Measurements from ENCODE around the gene BIK.
"Not testable (repeated sequence)": the region's sequence is repeated elsewhere in the genome, so short reads cannot be mapped to it uniquely, and the experiment has no call there.

Gene BIK

DNA sequence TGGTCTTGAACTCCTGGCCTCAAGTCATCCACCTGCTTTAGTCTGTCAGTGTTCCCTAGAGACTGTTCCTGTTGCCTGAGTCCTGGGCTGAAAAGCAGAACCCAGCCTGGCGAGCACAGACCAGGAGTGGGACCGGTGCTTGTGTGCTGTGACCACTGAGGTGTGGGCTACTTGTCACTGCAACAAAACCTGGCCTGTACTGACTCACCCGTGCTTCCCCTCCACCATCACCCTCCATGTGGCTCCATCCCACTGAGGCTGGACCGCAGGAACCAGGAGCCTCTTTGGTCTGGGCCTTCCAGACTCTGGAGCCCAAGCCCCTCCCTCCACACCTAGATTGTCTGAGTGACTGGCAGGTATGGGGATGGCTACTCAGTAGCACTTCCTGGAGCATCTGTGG lies 24.0 kb downstream of the BIK start:
- no peak for DNase-seq (ENCODE audit: low read depth, low spot score)

DNA sequence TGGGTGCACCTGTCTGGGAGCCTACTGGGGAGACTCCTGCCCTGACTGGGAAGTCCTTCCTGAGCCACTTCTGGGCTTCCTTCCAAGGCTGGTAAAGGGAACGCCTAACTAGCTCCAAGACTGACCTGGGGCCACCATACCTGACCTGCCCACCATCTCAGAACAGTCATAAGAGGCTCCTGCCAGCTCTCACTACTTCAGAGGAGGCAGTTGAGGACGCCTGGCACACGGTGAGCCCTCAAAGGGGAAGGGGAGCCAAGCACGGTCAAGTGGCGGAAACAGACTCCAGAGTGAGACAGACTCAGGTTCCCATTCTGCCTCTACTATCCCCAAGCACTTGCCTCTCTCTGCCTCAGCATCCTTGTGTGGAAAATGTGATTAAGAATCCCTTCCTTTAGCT lies 25.0 kb downstream of the BIK start:
- no peak for DNase-seq (ENCODE audit: low read depth, low spot score)

DNA sequence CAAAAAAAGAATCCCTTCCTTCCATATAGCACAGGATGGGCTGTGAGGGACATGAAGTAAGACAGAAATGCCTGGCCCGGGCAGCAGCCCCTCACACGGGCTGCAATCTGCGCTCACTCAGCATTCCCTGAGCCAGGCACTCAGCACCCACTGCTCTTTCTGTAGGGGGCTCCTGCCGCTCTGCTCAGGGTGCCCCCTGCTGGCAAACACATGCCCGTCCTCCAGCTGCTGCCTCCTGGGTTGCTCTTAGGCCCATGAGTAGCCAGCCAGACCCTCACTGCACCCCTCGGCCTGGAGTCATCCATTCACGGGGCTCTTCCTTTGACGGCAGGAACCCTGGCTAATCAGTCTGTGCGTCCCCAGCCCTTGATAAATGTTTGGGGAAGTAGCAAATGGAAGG lies 25.7 kb downstream of the BIK start:
- DNase-seq (ENCODE audit: low read depth, low spot score): no peak

DNA sequence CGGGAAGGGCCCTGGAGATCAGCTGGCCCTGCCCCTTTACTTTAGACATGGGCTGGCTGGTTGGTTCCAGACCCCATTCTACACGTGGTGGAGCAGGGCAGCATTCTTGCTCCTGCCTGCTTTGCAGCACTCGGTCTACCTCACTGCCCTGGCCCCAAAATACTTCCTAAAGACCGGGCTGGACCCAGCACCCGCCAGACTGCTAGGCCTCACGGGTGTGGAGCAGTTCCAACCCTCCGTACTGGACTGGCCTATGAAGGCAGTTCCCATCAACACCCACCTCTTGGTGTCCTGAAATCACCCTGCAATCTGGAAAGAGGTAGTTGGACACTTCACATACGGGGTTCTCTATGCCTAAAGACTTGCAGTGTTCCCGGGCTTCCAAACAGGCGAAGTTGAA lies 26.3 kb downstream of the BIK start:
- DNase-seq (ENCODE audit: low read depth, low spot score): no peak

DNA sequence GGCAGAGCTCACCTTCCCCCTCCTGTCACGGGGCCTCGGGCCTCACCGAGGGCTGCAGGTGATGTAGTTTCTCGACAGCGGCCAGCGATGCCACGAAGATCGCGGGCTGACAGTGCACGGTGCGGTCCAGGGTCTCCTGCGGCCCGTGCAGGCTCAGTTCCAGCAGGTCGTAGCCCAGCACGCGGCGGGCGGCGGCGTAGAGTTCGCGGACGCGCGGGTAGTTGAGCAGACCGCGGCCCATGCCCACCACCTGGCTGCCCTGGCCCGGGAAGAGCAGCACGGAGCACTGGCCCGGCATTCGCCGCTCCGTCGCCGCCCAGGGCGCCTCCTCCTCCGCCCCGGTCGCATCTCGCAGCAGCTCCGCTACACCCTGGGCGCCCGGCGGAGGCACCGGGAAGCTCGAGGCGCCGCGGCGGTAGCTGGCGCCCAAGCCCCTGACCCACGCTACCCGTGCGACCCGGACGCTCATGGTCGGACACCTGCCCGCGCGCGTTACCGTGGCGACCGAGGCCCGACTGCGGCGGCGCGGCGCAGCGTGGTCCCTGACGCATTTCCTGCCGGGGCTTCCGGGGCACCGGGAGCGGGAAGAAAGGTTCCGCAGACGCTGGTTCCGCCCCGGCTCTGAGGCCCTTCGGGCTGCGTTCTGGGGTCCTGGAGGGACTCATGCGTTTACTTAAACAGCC lies 32.5 kb downstream of the BIK start, which contains the start of gene MCAT:
Gene MCAT (minus strand): TSS at position 519 of the 683 bp plus-strand sequence. CDS start 50 bp downstream, at position 469.
- no peak for DNase-seq (ENCODE audit: low read depth, low spot score)

DNA sequence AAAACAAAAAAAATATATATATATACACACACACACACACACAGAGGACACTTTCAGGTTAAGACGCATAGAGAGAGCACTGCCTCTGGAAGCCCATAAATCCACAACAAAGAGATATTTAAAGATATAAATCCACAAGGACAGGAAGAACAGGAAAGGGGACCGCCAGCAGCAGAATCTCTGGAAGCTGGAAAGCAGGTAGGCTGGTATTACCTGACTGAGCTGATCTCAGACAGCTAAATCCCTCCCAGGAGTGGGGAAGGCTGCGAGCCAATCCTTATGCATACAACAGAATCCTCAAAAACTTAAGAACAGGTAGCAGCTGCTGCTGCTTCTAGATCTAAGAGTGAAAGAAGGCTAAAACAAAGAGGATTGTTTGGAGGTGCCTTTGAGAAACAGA lies 34.4 kb downstream of the BIK start:
- DNase-seq (ENCODE audit: low read depth, low spot score): no peak

DNA sequence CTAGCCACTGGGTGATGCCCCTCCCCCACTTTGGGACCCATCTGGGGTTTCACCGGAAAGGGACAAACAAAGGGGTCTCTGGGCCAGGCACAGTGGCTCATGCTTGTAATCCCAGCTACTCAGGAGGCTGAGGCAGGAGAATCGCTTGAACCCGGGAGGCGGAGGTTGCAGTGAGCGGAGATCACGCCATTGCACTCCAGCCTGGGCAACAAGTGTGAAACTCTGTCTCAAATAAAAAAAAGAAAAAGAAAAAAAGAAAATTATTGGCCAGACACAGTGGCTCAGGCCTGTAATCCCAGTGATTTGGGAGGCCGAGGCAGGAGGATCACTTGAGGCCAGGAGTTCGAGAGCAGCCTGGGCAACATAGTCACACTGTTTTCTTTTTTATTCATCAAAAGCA lies 34.8 kb downstream of the BIK start:
- not testable (repeated sequence) for DNase-seq (ENCODE audit: low read depth, low spot score)

DNA sequence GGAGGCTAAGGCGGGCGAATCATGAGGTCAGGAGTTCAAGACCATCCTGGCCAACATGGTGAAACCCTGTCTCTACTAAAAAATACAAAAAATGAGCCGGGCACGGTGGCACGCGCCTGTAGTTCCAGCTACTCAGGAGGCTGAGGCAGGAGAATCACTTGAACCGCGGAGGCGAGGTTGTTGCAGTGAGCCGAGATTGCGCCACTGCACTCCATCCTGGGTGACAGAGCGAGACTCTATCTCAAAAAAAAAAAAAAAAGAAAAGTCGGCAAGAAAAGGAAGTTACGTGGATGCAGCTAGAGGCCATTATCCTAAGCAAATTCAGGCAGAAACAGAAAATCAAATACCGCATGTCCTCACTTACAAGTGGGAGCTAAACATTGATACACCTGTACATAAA lies 35.8 kb downstream of the BIK start:
- not testable (repeated sequence) for DNase-seq (ENCODE audit: low read depth, low spot score)

DNA sequence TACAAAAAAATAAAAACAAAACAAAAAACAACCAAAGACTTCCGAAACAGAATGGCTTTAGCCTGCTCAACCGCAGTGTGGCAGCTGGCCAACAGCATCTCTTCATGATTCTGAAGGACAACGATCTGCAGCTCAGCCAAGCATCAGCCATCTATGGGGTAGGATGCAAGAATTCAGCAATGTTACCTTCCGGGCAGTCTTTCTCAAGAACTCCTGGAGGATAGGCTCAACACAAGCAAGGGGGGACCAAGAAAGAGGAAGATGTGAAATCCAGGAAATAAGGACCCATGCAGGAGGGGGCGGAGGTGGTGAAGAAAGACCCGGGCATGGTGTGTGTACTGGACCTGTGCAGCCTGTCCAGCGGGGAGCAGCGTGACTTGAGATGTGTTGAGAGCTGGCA lies 37.3 kb downstream of the BIK start:
- no peak for DNase-seq (ENCODE audit: low read depth, low spot score)

DNA sequence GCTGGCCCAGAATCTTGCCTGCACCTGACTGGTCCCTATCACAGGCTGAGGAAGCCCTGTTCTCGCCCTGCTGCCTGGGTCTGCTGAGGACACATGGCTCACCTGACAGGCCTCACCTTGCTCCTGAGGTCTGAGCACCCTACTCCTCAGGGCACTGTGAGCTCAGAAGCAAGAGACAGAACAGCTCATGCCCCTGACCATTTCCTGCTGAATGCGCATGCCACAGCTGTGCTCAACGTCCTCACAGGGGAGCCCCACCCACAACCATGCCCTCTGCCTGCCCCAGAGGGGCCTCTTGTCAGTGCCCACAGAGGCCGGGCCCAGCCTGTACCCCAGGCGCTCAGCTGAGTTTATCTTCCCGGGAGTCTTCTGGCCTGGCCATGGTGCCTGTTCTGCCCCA lies 38.0 kb downstream of the BIK start:
- no peak for DNase-seq (ENCODE audit: low read depth, low spot score)

DNA sequence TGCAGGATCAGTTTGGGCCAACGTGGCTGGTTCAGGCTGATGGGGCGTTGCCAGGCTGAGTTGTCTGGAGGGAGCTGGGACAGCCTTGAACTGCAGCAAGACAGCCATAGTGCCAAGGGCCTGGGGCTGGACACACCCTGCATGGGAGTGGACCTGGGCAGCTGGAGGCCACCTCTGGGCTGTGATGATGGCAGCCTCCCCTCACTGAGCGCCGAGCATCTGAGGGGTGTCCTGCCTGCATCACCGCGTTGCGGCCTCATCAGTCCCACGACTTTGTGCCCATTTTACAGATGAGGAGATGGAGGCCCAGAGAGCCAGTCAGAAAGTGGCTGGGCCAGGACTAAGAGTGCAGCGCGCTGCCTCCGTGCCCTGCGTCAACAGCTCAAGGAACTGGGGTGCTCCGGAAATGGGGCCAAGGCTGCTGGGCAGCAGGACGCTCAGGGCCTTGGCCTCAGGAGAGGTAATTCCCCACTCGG lies 40.2 kb downstream of the BIK start:
- no peak for DNase-seq (ENCODE audit: low read depth, low spot score)

DNA sequence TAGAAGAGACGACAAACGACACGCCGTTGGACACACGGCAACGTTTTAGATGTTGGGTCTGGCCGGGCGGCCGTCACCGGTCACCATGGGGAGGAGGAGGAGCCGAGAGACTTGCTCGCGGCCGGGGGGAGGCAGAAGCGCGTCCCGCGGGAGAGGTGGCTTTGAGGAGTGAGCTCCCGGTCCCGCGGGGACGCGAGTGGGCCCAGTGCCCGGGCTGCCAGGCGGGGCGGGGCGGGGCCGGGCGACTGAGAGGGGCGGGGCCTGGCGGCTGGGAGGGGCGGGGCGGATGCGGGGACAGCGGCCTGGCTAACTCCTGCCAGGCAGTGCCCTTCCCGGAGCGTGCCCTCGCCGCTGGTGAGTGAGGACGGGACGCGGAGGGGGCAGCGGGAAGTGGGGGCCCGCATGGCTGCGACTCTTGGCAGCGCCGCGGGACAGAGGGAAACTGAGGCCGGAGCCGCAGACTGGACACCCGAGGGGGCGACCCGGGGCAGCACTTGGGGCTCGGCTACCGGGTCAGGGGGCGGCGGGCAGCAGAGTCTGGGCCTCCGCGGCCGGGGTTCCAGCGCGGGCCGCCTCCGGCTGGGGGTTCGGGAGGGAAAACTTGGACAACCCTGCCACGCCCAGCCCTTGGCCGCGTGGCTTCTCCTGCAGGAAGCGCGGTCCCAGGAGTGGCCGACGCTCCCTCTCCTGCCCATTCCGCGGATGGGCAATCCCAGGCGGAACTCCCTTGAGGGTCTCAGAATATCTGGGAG lies 40.9 kb downstream of the BIK start, which contains the start of gene TSPO:
Gene TSPO (plus strand): TSS at position 309 of the 752 bp plus-strand sequence. CDS start 7,680 bp downstream, outside the sequence.
- no peak for DNase-seq (ENCODE audit: low read depth, low spot score)

DNA sequence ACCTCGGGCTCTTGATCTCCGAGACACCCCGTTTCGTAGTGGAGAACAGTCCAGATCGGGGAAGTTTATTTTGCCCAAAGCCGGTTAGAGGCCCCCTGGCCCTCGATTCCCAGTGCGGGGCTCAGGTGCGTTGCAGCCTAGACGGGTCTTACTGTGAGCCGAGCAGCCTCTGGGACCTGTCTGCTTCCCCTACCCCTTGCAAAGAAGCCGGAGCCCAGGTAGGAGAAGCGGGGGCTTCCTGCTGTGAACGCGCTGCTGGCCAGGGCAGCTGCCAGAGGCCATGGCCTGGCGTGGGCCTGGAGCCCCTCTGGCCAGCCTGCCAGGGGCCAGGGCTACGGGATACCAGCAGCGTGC lies 41.4 kb downstream of the BIK start:
- no peak for DNase-seq (ENCODE audit: low read depth, low spot score)

DNA sequence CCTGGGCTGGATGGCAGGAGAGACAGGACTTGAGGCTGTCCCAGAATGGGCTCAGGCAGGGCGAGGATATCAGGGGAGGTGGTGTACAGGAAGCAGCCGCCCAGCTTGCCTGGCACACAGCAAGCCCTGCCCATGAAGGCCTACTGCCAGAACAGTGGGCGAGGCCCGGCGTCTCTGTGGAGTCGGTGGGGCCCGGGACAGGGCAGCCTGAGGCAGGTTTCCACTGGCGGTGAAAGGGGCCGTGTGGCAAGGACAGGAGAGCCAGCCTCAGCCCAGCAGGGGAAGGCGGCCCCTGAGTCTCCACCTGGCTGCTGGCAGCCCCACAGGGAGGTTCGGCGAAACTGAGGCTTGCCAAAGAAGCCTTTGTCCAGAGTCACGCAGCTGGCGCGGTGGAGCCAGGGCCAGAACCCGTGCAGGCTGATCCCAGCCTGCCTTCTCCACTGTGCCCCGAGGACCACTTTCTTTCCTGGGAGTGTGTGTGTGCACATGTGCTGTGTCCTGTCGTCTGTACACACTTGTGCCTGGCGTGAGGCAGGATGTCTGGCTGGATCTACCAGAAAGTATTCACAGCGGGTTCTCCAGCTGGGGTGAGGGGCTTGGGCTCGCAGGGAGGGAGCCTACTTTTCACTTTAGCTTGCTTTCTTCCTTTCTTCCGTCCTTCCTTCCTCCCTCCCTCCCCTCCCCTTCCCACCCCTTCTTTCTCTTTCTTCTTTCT lies 42.0 kb downstream of the BIK start:
- DNase-seq (ENCODE audit: low read depth, low spot score): no peak

DNA sequence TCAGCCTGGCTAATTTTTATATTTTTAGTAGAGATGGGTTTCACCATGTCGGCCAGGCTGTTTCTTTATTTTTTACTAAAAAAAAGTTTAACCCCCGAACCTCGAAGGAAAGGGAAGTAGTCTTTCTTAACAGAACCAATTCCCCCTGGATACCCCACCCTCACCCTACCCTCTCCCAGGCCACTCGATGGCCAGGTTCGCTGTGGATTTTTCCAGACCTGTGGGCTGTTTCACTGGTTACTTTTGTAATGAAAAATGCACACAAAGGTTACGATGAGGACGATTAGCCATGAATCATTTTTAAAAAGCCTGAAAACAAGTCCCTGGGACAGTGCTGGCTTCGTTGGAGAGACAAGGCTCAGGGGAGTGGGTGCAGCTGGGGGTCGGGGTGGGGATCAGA lies 43.3 kb downstream of the BIK start:
- DNase-seq (ENCODE audit: low read depth, low spot score): no peak

DNA sequence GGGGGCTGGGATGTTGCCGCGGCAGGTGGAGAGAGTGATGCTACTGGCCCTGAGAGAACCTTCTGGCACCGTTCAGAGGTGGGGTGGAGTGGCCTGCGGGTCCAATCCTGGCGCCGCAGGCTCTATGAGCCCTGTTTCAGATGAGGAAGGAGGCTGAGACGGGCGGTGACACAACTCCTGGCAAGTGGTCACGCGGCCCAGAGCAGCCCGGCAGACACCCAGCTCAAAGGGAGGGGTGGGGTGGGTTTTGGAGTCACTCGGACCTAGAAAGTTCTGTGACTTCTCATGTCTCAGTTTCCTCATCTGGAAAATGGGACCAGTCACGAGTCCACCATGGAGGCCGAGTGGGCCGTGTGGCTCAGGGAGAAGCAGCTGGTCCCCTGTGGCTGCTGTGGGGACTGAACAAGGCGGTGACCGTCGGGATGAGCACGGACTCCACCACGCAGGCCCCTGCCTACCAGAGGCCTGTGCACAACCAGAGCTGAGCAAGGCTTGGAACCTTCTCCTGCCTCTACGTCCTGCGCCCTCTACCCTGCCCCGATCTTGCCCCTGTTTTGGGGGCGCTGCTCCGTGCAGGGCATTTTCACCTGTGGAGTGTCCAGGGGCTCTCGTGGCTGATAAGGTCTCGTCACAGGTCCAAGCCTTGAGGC lies 44.5 kb downstream of the BIK start:
- no peak for DNase-seq (ENCODE audit: low read depth, low spot score)

DNA sequence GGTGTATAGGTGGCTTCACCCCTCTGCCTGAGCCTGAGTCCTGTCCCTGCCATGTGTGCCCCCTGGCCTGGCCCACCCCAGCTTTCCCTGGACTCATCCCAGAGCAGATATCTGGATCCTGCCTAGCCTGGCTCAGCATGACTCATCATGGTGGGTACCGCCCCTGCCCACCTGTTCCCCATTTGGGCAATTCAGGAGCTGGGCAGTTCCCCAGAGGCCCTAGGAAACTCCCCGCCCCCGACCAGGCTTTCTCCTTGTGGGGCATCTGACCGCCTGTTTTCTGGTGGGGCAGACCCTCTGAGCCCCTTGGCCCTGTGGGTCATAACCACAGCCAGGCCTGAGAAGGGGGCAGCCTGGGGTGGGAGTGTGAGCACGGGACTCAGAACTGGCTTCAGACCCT lies 45.2 kb downstream of the BIK start:
- DNase-seq (ENCODE audit: low read depth, low spot score): no peak

DNA sequence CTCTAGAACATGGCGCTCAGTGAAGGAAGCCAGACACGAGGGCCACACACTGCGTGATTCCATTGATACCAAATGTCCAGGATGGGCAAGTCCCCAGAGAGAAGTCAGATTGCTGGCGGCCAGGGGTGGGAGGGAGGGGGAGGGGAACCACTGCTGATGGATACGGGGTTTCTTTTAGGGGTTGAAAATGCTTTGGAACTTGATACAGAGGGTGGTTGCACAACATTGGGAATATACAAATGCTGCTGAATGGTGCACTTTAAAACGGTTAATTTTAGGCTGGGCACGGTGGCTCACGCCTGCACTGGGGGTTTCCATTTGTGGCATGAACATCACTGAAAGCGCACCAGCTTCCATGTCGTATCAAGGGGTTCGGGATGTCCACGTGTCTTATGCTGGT lies 45.9 kb downstream of the BIK start:
- DNase-seq (ENCODE audit: low read depth, low spot score): no peak

DNA sequence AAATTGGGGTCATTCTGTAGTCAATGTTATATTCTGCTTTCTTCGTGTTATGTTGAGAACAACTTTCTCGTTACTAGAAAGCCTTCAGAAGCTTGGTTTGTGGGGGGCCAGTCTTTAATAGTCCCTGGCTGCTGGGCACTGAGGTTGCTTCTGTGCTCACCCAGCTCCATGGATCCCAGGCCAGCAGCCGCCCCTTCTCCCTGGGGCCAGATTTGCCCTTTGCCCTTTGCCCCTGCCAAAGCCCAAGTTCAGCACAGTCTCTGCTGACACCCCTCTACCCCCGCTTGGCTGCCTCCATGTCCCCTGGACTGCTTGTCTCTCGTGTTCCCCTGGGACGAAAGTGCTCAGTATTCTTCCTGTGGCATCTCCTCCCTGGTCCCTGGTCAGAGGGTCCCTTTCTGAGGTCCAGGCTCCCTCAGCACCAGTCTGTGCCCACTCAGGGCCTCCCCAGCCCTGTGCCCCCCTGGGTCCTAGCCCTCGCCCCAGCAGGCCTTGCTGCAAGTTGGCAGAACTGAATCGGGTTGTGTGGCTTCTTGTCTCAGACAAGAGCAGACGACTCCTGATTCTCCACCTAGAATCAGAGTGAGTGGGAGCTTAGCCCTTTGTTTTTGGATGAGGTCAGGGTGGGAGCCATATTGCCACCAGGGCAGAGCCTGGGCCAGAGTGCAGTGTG lies 47.5 kb downstream of the BIK start:
- no peak for DNase-seq (ENCODE audit: low read depth, low spot score)

DNA sequence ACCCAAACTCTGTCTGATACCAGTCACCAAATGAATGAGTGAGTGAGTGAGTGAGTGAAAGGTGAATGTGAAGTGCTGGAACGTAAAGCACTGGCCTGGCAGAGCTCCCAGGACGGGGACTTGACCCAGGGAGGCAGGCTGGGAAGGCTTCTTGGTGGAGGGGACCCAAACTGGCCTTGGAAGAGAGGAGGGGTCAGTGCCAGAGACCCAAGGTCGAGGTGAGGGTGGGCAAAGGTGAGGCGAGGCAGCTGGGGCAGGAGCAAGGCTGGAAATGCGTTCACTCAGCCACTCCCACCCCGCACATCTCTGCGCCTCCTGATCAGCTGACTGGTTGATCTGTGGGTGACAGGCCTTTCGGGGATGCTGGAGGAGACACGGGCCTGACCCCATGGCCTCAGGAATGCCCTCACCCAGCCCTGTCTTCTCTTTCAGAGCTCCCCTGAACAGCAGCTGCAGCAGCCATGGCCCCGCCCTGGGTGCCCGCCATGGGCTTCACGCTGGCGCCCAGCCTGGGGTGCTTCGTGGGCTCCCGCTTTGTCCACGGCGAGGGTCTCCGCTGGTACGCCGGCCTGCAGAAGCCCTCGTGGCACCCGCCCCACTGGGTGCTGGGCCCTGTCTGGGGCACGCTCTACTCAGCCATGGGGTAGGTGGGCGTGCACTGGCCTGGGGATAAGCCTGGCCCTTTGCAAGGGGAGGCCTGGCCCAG lies 48.4 kb downstream of the BIK start:
- DNase-seq (ENCODE audit: low read depth, low spot score): no peak

Data from iPS DF 19.7 (cell line).